ENCODE measurements around the gene ZNF124.

DNA sequence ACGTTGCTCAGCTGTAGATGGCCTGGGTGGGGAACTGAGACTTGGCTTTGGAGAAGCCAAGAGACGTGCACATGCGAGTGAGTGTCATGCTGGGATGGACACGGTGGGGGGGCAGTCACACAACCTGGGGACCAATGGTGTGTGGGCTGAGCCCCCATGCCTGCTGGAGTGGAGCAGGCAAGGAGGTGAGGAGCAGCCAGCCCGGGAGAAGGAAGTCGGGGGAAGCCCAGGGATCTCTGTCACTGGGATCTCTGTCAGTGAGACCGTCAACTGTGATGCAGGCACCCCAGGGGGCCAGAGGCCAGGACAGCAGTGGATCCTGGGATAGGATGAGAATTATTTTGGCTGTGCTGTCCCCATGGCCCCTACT, 56.7 kb downstream of the ZNF124 start:
- TF ChIP-seq POLR2A (IDR thresholded peaks at IDR 0.05), result no peak
- TF ChIP-seq, protein P1, sequence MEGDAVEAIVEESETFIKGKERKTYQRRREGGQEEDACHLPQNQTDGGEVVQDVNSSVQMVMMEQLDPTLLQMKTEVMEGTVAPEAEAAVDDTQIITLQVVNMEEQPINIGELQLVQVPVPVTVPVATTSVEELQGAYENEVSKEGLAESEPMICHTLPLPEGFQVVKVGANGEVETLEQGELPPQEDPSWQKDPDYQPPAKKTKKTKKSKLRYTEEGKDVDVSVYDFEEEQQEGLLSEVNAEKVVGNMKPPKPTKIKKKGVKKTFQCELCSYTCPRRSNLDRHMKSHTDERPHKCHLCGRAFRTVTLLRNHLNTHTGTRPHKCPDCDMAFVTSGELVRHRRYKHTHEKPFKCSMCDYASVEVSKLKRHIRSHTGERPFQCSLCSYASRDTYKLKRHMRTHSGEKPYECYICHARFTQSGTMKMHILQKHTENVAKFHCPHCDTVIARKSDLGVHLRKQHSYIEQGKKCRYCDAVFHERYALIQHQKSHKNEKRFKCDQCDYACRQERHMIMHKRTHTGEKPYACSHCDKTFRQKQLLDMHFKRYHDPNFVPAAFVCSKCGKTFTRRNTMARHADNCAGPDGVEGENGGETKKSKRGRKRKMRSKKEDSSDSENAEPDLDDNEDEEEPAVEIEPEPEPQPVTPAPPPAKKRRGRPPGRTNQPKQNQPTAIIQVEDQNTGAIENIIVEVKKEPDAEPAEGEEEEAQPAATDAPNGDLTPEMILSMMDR (IDR thresholded peaks at IDR 0.05), result no peak

Measured in uterus (tissue), 2 donors.